GM19468 (cell line): ENCODE measurements around the gene LIAS.
"Not testable (repeated sequence)": the region's sequence is repeated elsewhere in the genome, so short reads cannot be mapped to it uniquely, and the experiment has no call there.

Source experiments
- ATAC-seq: cut with Tn5 transposase; IDR thresholded peaks from one replicate; pipeline ENCODE4 v1.9.1; 2021; ENCODE audit warnings: mild to moderate bottlenecking, moderate library complexity, moderate number of reproducible peaks; ENCODE audit not compliant: unreplicated experiment; ENCODE audit errors: extremely low read depth

LIAS gene

GRCh38 chr4:39458505-39459300, at the start of gene LIAS, which contains the start of gene RPL9:
Gene LIAS (plus strand): TSS chr4:39459056. CDS start chr4:39459118, 62 bp downstream.
Gene RPL9 (minus strand): TSS chr4:39458922. CDS start chr4:39458439, 483 bp downstream.
- ATAC-seq: peak; percentile 90

- no peak for ATAC-seq
Observed at GRCh38 chr4:39410415-39410814, 48.4 kb upstream of the LIAS start.

GRCh38 chr4:39411561-39411960, 47.3 kb upstream of the LIAS start:
- not testable (repeated sequence) for ATAC-seq

GRCh38 chr4:39415678-39416283, 43.1 kb upstream of the LIAS start:
- no peak for ATAC-seq

DNA sequence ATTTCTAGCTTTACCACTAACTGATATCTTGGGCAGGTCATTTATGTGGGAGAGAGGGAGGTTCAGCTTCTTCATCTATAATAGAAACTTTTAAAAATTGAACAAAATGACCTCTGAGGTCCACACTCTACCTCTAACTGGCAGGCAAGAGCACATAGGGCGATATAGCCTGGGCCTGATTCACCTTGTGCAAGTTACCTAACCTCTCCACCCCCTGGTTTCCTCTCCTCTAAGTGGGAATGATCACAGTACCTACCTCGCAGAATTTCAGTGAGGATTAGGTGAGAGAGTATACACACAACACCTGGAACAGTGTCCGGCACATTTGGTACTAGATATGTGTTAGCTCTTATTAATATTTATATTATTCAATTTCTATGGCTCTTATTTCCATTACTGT, 36.6 kb upstream of the LIAS start:
- no peak for ATAC-seq

DNA sequence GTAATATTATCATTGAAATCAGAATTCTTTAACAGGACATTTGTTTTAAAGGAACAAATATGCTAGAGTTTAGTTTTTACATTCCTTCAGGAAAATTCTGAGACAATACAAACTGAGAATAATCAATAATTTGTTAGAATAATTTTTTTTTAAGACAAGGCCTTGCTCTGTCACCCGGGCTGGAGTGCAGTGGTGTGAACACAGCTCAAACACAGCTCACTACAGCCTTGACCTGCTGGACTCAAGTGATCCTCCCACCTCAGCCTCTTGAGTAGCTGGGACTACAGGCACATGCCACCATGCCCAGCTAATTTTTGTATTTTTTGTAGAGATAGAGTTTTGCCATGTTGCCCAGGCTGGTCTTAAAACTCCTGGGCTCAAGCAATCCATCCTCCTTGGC, 33.6 kb upstream of the LIAS start:
- not testable (repeated sequence) for ATAC-seq

- no peak for ATAC-seq
Observed at GRCh38 chr4:39426728-39427127, 32.1 kb upstream of the LIAS start.

DNA sequence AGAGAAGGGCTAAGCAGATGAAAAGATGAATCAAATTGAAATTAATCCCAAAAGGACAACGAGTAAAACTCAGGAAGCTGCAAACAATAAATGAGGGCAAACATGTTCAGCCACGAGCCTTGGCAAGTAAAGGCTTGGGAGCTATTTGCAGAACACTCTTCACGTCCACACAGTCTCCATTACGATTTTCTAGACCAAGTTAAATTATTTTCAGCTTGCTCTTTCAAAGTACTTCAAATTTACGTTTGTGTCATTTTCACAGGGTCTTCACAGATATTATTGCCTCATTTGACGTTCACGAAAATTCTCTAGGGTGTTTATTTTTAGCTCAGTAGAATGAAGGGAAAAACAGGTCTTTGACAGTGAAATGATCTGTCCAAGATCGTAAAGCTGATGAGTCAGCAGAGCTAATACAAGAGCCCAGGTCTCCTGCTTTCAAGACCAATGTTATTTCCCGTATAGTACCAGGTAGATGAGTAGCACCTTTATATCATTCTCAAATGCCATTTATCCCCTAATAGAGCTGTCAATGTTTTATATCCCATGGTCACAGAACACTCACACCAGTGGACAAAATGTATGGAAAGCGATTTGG, 31.2 kb upstream of the LIAS start:
- ATAC-seq: no peak

DNA sequence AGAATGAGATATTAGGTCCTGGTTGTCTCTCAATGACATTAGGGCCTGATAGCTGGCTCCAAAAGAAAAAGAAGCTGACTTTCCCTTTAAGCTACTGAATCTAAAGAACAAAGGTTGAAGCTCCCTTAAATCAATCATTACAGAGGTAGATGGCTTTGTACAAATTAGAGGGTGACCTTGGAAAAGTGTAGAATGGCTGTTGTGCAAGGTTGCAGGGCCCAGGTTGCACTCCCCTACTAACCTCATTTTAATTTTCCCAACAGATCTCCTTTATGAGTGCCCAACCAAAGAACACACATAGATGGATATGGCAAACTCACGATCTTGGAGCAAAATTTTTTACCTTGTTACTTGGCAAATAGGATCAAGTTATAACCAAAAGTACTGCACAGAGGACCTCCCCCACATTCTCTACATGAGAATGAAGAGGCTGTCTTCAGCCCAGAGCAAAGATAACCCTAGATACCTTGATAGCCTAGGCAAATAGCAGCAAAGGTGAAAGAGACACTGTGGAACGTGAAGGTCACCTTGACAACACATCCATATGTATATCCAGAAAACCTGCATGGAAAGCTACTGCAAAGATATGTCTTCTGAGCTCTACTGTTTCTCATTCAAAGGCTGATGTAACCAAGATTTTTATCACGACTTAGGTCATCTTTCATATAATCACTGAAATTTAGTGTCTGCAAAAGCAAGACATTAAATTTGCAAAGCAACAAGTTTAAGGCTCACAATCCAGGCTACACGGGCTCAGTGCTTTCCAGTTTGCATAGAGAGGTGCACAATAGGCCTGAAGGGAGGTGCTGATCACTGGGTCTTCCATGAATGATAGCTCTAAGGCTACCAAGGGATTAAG, 29.2 kb upstream of the LIAS start:
- ATAC-seq: no peak

DNA sequence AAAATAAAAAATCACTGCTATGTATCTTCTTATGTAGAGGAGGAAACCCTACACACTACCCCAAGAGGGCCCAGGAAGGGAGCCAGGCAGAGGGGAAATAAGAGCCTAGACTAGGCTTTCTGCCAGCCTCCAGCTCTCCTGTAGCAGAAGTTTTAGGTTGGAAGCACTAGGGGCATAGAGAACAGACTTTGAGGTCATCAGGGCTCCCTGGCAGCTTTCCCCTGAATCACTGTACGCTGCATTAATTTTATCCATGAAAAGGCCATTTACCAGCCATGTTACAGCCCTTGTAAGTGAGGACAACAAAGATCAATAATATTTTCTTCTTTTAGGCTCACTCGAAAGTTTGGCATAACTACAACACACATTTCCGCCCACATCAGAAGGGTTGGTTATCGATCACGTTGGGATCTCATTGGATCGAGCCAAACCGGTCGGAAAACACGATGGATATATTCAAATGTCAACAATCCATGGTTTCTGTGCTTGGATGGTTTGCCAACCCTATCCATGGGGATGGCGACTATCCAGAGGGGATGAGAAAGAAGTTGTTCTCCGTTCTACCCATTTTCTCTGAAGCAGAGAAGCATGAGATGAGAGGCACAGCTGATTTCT, 24.9 kb upstream of the LIAS start:
- ATAC-seq: no peak

DNA sequence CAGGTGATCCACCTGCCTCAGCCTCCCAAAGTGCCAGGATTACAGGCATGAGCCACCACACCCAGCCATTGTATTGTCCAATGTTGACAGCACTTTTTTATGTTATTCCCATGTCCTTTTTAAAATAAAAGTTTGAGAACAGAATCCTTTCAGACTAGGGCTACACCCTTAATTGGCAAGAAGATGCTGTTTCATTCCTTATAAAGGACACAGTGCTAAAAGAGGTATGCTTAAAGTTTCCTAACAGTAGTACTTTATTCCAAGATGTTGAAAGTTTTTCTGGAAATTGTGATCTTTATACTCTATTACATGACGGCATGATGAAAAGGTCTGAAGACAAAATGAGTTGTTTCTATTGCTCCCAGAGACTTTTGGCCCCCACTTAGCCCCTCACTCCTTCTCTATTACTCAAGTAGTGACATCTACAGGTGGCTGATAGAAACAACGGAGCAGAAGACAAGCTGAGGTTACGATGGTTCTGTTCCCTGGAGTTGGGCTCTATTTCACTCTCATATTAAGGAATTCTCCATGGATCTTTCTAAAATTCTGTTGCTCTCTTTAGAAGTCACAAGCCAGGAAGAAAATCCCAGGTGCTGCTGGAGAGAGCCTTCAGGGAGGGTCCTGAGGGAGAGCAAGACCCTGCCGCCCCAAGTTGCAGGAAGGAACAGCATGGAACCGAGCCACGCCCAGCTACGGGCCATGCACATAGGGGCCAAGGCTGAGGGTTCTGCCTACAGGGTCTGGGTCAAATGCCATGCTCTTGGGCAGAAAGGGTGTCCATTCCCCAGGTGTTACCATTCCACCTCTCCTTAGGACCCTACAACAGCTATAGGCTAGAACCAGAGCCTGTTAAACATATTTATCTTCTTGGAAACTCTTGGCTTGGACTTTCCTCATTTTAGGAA, 22.9 kb upstream of the LIAS start:
- ATAC-seq: no peak

DNA sequence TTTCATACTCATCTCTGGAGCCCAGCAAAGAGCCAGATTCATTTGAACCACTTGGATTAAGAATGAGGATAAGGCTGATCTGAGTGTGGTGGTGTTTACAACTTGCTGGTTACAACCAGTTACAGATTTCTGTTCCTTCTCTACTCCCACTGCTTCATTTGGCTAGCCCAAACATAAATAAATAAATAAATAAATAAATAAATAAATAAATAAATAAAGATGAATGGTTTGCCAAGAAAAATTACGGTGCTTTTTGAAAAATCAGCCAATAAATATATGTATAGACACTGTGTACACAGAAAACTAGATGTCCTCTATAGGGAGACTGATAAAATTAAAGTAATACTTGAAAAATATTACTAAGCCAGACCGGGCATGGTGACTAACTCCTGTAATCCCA, 17.3 kb upstream of the LIAS start:
- no peak for ATAC-seq

DNA sequence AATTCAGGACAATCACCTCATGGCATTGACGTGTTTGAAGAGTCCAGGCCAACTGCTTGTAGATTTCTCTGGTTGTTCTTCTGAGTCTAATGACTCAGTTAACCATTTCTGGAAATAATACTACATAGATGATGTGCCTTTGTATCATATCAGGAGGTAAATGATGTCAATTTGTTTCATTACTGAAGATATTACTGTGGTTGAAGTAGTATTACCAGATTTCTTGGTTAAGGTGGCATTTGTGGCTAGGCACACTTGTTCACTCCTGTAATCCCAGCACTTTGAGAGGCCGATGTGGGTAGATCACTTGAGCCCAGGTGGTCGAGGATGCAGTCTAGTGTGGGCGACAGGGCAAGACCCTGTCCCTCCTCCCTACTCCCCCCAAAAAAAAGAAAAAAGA, 15.9 kb upstream of the LIAS start:
- no peak for ATAC-seq

GRCh38 chr4:39446483-39446841, 12.4 kb upstream of the LIAS start:
- ATAC-seq: no peak

DNA sequence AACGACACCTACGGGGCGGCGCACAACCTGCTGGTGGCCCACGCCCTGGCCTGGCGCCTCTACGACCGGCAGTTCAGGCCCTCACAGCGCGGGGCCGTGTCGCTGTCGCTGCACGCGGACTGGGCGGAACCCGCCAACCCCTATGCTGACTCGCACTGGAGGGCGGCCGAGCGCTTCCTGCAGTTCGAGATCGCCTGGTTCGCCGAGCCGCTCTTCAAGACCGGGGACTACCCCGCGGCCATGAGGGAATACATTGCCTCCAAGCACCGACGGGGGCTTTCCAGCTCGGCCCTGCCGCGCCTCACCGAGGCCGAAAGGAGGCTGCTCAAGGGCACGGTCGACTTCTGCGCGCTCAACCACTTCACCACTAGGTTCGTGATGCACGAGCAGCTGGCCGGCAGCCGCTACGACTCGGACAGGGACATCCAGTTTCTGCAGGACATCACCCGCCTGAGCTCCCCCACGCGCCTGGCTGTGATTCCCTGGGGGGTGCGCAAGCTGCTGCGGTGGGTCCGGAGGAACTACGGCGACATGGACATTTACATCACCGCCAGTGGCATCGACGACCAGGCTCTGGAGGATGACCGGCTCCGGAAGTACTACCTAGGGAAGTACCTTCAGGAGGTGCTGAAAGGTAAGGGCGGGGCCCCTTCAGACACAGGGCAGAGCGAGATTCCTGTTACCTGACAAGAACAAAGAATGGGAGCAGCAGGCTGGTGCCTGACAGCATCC, 11.8 kb upstream of the LIAS start:
- ATAC-seq: peak; percentile 84

GRCh38 chr4:39450618-39451017, 8.2 kb upstream of the LIAS start:
- no peak for ATAC-seq

GRCh38 chr4:39451423-39452023, 7.3 kb upstream of the LIAS start:
- no peak for ATAC-seq
